HG03575 (cell line): Measurements from ENCODE around the gene TLR2.

ENCODE experiments used
- ATAC-seq: cut with Tn5 transposase; IDR thresholded peaks from one replicate; pipeline ENCODE4 v1.9.1; 2021; ENCODE audit not compliant: unreplicated experiment, insufficient number of reproducible peaks, low FRiP score; ENCODE audit errors: extremely low read depth

The TLR2 gene

GRCh38 chr4:153684182-153684970, at the start of gene TLR2:
TLR2 (plus strand) TSS chr4:153684280; CDS start chr4:153702908, 18,628 bp downstream.
- no peak for ATAC-seq

- no peak for ATAC-seq
Measured at GRCh38 chr4:153634738-153635353, 49.2 kb upstream of the TLR2 start.

DNA sequence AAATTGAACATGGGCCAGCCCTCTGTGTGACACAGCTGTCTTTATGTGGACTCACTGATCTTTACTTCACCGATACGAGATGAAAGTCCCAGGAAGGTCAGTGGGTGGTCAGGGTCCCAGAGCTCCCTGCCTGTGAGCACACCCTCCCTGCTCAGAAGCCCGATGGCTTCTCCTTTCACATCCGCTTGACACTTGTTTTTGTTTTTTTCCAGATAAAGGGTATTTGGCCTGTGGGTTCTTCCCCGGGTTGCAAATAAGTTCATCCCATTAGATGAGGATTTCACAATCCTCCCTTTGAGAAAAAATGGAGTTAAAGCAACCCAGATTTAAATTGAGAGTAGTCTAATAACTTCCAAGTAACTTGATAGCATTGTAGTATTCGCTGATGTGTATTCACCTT, 48.2 kb upstream of the TLR2 start:
- no peak for ATAC-seq

DNA sequence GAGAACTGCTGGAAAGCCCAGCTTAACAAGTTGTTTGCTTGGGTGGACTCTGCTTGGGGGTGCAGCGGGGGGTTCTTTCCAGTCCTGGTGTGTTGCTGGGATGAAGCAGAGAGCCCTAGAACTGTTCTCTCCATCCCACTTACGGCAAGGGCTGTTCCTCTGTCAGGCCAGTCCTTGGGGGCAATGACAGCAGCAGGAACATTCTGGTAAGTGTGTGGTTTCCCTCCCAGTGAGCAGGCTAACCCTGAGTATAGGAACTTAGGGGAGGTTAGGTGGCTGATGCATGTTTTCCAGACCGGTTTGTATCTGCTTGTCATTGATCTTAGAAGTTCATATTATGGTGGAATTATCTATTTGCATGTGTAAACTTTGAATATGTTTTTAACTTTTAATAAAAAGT, 46.9 kb upstream of the TLR2 start:
- ATAC-seq = no peak

GRCh38 chr4:153638011-153638410, 46.1 kb upstream of the TLR2 start:
- ATAC-seq = no peak

- no peak for ATAC-seq
Measured at GRCh38 chr4:153638999-153639398, 45.1 kb upstream of the TLR2 start.

- ATAC-seq = no peak
Measured at GRCh38 chr4:153639833-153640802, 44.0 kb upstream of the TLR2 start.

GRCh38 chr4:153641532-153641931, 42.5 kb upstream of the TLR2 start:
- ATAC-seq = no peak

DNA sequence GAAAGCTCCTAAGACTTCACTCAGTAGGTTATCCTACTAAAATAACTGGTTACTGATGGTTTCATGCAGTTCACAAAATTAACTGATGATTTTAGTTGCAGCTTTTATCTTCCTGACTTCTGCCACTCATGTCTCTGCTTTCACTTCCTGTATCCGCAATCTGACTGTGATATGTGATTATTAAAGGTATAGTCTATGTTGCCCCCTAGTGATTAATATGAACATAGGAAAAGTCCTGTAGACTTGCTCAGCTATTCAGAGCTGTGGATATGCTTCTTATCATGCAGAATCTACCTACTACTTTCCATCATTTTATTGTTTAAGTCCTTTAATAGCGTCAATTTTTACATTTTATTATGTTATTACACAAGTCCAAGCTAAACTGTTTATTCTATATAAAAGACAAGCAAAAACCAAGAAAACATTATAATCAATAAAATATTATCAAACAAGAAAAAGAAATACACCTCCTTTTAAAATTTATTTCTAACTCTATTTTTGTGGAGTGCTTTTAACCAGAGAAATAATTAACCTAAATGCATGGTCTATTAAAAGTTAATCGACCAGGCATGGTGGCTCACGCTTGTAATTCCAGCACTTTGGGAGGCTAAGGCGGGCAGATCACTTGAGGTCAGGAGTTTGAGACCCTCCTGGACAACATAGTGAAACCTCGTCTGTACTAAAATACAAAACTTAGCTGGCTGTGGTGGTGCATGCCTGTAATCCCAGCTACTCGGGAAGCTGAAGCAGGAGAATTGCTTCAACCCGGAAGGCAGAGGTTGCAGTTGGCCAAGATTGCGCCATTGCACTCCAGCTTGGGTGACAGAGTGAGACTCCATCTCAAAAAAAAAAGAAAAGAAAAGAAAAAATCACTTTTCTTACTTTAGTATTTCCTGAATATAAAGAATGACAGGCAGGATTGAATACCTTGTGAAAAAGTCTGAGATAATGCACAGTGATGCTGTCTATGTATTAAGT, 40.4 kb upstream of the TLR2 start:
- ATAC-seq = peak; percentile 88

GRCh38 chr4:153645183-153645582, 38.9 kb upstream of the TLR2 start:
- ATAC-seq = no peak

DNA sequence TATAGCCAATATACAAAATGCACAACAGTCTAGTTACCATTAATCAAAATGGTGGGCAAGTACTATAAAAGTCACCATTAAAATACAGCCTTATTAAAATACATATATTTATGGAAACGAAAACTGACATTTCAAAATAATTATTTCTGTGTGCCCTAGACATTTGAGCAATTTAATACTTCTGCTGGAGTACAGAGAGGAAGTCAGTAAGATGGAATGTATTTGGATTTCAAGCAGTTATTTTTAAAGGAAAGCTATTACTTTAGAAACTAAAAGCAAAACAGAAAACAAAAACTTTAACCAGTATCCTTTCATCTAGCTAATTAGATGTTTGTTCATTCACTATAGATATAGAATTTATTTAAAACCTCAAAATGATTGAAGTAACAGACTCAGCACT, 37.8 kb upstream of the TLR2 start:
- no peak for ATAC-seq

DNA sequence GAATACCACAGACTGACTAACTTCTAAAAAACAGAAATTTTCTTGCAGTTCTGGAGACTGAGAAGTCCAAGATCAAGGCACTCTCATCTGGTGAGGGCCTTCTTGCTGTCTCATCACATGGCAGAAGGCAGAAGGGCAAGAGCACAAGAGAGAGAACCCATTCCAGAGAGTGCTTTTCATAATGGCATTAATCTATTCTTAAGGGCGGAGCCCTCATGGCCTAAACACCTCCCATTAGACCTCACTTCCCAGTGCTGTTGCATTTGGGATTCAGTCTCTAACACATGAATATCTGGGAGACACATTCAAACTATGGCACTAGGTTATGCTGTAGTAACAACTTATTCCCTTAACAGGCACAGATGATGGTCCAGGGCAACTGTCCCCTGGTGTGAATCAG, 37.1 kb upstream of the TLR2 start:
- ATAC-seq = no peak

- no peak for ATAC-seq
Measured at GRCh38 chr4:153647975-153648374, 36.1 kb upstream of the TLR2 start.

DNA sequence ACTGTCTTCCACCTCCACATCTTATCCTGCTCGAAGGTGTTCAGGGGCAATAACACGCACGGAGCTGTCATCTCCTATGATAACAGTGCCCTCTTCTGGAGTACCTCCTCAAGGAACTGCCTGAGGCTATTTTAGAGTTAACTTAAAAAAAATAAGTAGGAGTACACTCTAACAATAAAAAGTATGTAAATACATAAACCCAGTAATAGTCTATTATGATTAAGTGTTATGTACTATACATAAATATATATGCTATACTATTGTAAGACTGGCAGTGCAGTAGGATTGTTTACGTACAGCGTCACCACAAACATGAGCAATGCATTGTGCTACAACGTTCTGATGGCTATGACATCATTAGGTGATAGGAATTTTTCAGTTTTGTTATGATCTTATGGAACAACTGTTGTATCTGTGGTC, 34.5 kb upstream of the TLR2 start:
- no peak for ATAC-seq

DNA sequence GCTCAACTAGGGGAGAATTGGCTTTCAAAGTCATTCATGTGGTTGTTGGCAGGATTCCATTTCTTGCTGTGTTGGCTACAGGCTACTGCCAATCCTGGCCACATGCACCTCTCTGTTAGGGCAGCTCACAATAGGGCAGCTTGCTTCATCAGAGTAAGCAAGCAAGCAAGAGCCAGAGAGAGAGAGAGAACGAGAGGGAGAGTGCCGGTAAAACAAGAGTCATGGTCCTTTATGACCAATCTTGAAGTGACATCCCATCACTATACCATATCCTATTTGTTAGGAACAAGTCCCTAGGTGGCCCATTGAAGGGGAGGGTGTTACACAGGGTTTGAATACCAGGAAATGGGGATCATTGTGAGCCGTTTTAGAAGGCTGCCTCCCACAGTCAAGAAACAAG, 33.0 kb upstream of the TLR2 start:
- ATAC-seq = no peak

GRCh38 chr4:153651587-153651986, 32.5 kb upstream of the TLR2 start:
- no peak for ATAC-seq

- ATAC-seq = no peak
Measured at GRCh38 chr4:153652051-153652784, 31.9 kb upstream of the TLR2 start.

DNA sequence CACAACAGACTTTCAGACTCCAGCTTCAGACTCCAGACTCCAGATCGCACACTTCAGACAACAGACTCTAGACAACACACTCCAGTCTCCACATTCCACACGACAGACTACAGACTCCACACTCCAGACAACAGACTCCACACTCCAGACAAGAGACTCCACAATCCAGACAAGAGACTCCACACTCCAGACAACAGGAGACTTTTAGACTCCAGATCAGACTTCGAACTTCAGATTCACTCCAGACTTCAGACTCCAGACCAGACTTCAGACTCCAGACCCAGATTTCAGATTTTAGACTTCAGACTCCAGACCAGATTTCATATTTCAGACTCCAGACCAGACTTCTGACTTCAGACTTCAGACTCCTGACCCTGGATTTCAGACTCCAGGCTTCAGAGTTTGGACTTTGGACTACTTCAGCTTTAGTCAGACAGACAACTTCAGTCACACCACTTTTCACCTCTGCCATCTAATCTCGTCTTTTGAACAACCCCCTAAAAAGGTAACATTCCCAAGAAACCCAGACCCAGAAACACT, 29.0 kb upstream of the TLR2 start:
- ATAC-seq = no peak
